Ovary (tissue), 9 donors: ENCODE results near the gene SH3PXD2B. TPM values are rescaled to one million over a fixed set of nuclear protein-coding genes. Genes with fewer than 3 reads are reported as not detected.

ENCODE experiments used
- DNase-seq, 5 donors: peaks; one replicate each; pipeline ENCODE4 v3.0.0-alpha.2; 2019 to 2020
- H3K27ac ChIP-seq, 2 donors: fragments of 200-600 bp; one replicate each; pipeline versions ENCODE4 v1.5.1 to v1.8.0; 2019 to 2022
- H3K27me3 ChIP-seq: fragments of 200-600 bp; one replicate; pipeline ENCODE4 v1.8.0; 2022
- H3K36me3 ChIP-seq: fragments of 200-600 bp; sonication (generic); one replicate; pipeline ENCODE4 v1.5.1; 2019
- H3K4me1 ChIP-seq: one replicate; pipeline ENCODE4 v1.8.1; 2013; ENCODE audit warnings: mild to moderate bottlenecking, moderate library complexity; ENCODE audit not compliant: insufficient read depth
- H3K4me3 ChIP-seq: fragments of 200-600 bp; sonication (generic); one replicate; pipeline ENCODE4 v1.5.1; 2017
- H3K9me3 ChIP-seq, 2 donors: fragments of 200-600 bp in 1 of 2; sonication (generic) in 1 of 2; one replicate each; pipeline versions ENCODE4 v1.5.1 to v1.8.1; 2013 to 2019; ENCODE audit warnings: mild to moderate bottlenecking in 1 of 2, moderate library complexity in 1 of 2
- EP300 ChIP-seq: sonication (generic); formaldehyde crosslinking; IDR thresholded peaks from one replicate; pipeline ENCODE4 v1.6.1; 2017; ENCODE audit warnings: antibody characterized with exemption
- POLR2A ChIP-seq: fragments of 450-650 bp; IDR thresholded peaks from one replicate; pipeline ENCODE4 v1.6.1; 2017; ENCODE audit warnings: antibody characterized with exemption, mild to moderate bottlenecking, moderate library complexity
- WGBS, 3 donors: extraction: QIAGEN DNeasy Blood & Tissue Kit in 1 of 3; methylation state at CpG; one replicate each; pipeline versions ENCODE4 v1.1.5 to v1.1.7; 2013 to 2017; 5-methylcytosine and 5-hydroxymethylcytosine counted together
- intact Hi-C, 4 donors: fragments of 100-400 bp; cut with DNase I; formaldehyde crosslinking; loops; one replicate each; pipeline versions ENCODE4 v1.11.0 to v1.15.1; 2022 to 2023
- polyA plus RNA-seq, 2 donors: library from polyadenylated mRNA; stranded (reverse); fragments of 200-250 nt in 1 of 2; fragments of 350-450 nt in 1 of 2; fragmentation: Illumina TruSeq in 1 of 2; extraction: RNeasy Lipid Tissue Mini Kit (QIAGEN cat#74804) in 1 of 2; gene quantifications; one replicate each; pipeline ENCODE4 v1.2.3, GENCODE V29; 2013 to 2014
- total RNA-seq, 7 donors: library from RNA; depleted of rRNA in 2 of 7; stranded (reverse); fragments of >200 nt in 2 of 7; fragmentation: NEBNext Ultra II Directional in 3 of 7; extraction: Animal tissue kit (Norgen Biotek cat#: 25700) in 3 of 7; gene quantifications; one replicate each; pipeline versions ENCODE4 v1.1.0 to v1.2.4, GENCODE V29; 2016 to 2023
- TF ChIP-seq, protein P1 (sequence below), 3 donors: fragments of 450-650 bp in 2 of 3; fragments of 200-600 bp in 1 of 3; IDR thresholded peaks; one replicate each; pipeline versions ENCODE4 v1.5.1 to v1.8.0; 2016 to 2022; ENCODE audit warnings: antibody characterized with exemption in 3 of 3, mild to moderate bottlenecking in 1 of 3
- donor health status: DM: no; HTN: no; CAD: no; lungs with moderate emphysema.
- donor health status: DM: no; HTN: no; CAD: no.
- donor health status: Bipolar disorder and iron deficiency.
- donor health status: DM: yes; HTN: yes; CAD: no.
- donor health status: DM: no; HTN: no; CAD: no.
- donor health status: DM: yes; HTN: yes; CAD: no.

SH3PXD2B gene
- total and polyA plus RNA-seq, 9 donors = 13.0 to 71.8 (median 49.9) TPM

DNA sequence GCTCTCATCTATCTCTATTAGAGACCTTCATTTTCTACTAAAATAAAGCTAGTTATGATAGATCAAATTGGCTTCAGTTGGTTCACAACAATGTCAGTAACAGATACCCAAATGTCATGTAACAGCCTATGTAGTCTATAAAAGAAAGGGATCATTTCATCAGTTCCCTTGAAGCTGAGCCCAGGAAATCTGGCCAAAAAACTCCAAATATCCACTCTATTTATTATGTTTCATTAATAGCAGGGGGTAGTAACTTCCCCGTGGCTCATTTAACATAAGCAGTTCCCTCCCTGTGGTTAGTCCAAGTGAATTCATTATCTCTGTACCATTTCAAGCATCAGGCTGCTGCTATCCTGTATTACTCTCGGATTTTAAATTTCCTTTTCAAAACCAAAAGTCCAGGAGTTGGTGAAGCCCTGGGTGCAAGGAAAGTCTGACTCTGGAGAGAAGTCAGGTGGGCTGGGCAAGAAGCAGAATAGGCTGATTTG is 66.0 kb downstream of the SH3PXD2B start:
- 42 to 57% (median 49%) methylated on average over 2 of the region's 2 CpGs for WGBS, 3 donors
- intact Hi-C loops = no loop called here

DNA sequence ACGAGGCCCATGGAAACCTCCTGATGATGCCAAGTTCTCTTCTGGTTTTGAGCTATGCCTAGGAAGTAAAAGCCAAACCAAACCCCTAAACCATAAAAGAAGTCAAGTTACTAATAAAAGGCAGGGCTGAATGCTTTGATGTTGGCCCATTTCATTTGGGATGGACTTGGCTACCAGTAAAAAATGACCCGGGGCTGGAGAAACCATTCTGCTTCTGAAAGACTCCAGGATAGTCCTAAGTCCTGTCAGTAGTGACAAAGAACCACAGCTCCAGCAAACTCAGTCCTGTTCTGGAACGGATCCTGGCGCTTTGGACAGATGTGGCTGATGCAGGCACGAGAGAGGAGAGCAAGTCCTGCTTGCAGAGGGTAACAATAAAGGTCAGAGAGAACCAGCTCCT is 68.6 kb downstream of the SH3PXD2B start:
- Histone ChIP-seq H3K9me3 (no peaks in the 10 kb centered on the region), H3K27me3 (no peaks in the 10 kb centered on the region), H3K4me1 (peaks cover 4% of the 10 kb centered on the region), H3K27ac (no peak overlapping the region), H3K4me3 (no peak overlapping the region), H3K36me3 (no peaks in the 10 kb centered on the region)
- DNase-seq = no peak
- intact Hi-C loops = no loop called here
- no peak for TF ChIP-seq POLR2A
- TF ChIP-seq, protein P1, sequence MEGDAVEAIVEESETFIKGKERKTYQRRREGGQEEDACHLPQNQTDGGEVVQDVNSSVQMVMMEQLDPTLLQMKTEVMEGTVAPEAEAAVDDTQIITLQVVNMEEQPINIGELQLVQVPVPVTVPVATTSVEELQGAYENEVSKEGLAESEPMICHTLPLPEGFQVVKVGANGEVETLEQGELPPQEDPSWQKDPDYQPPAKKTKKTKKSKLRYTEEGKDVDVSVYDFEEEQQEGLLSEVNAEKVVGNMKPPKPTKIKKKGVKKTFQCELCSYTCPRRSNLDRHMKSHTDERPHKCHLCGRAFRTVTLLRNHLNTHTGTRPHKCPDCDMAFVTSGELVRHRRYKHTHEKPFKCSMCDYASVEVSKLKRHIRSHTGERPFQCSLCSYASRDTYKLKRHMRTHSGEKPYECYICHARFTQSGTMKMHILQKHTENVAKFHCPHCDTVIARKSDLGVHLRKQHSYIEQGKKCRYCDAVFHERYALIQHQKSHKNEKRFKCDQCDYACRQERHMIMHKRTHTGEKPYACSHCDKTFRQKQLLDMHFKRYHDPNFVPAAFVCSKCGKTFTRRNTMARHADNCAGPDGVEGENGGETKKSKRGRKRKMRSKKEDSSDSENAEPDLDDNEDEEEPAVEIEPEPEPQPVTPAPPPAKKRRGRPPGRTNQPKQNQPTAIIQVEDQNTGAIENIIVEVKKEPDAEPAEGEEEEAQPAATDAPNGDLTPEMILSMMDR (IDR thresholded peaks at IDR 0.05) = no peak
- no peak for TF ChIP-seq EP300
- WGBS, 3 donors = 75 to 79% (median 77%) methylated on average over 5 of the region's 5 CpGs

More for the DNA sequence above, 66.0 kb downstream of the SH3PXD2B start:
- no peak for TF ChIP-seq POLR2A
- TF ChIP-seq, protein P1 (IDR thresholded peaks at IDR 0.05) = no peak
- no peak for TF ChIP-seq EP300
- DNase-seq = no peak
- Histone ChIP-seq H3K27ac (no peak overlapping the region), H3K4me3 (no peak overlapping the region), H3K9me3 (no peaks in the 10 kb centered on the region), H3K27me3 (no peaks in the 10 kb centered on the region), H3K4me1 (no peaks in the 10 kb centered on the region), H3K36me3 (no peaks in the 10 kb centered on the region)

DNA sequence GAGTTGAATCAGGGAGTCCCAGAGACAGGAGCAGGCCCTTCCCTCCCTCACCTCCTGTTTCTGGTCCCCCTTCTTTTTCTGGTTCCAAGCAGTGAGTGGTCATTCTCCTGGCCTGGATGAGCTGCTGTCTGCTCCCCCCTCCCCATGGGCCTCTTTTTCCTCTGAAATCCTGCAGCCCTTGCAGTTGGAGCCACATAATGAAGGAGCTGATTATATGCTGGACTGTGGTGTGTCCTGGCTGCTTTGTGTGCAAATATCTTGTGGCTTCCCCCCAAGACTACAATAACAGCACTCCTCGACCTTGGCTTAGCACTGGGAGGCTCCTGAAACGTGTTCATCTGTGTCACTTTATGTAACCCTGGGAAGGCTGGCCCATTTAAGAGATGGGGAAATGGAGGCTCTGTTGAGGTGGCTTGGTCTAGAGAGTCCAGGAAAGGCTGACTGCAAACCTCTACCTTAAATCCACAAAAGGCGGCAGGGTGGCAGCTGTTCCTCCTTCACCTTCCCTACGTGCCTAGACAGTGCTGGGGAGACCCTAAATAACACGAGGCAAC is 69.2 kb downstream of the SH3PXD2B start:
- Histone ChIP-seq H3K36me3 (no peaks in the 10 kb centered on the region), H3K27me3 (no peaks in the 10 kb centered on the region), H3K27ac (no peak overlapping the region), H3K4me3 (no peak overlapping the region), H3K9me3 (no peaks in the 10 kb centered on the region), H3K4me1 (peaks cover 4% of the 10 kb centered on the region)
- 73 to 76% (median 75%) methylated on average over 5 of the region's 5 CpGs for WGBS, 3 donors
- no peak for TF ChIP-seq EP300
- intact Hi-C loops = no loop called here
- no peak for DNase-seq

DNA sequence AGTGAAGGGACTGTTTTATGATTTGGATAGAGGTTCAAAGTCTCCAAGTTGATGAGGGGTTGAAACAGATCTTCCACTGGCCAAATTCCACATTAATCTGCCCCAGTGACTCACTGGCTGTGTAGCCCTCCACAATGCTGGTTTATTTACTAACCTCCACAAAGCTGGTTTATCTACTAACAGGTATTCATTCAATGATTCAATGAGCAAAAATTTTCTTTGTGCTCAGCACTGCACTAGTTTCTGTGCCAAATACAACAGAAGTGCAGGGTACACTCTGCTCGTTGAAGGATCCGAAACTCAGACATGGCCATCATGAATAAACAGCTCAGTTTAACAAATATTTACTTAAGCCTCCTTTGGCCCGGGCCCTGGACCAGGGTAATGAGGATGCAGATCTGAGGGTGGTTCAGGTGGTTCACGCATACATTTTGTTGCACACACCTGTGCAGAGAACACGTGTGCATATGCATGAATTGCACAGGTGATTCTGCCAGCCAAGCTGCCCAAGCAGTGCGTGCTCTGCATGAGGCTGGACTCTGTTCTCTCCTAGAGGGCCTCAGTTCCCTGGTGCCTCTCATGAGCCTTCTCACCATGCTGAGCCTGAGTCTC is 71.0 kb downstream of the SH3PXD2B start:
- no peaks in the 10 kb centered on the region for H3K9me3 ChIP-seq
- intact Hi-C loops = no loop called here
- peaks cover 4% of the 10 kb centered on the region for H3K4me1 ChIP-seq
- TF ChIP-seq POLR2A (no peak), EP300 (no peak)
- TF ChIP-seq, protein P1 (IDR thresholded peaks at IDR 0.05) = no peak
- H3K4me3 ChIP-seq = no peak overlapping the region
- WGBS, 3 donors = 67 to 69% (median 67%) methylated on average over 6 of the region's 6 CpGs
- H3K27ac ChIP-seq = no peak overlapping the region
- H3K36me3 ChIP-seq = no peaks in the 10 kb centered on the region
- DNase-seq = no peak
- H3K27me3 ChIP-seq = no peaks in the 10 kb centered on the region

DNA sequence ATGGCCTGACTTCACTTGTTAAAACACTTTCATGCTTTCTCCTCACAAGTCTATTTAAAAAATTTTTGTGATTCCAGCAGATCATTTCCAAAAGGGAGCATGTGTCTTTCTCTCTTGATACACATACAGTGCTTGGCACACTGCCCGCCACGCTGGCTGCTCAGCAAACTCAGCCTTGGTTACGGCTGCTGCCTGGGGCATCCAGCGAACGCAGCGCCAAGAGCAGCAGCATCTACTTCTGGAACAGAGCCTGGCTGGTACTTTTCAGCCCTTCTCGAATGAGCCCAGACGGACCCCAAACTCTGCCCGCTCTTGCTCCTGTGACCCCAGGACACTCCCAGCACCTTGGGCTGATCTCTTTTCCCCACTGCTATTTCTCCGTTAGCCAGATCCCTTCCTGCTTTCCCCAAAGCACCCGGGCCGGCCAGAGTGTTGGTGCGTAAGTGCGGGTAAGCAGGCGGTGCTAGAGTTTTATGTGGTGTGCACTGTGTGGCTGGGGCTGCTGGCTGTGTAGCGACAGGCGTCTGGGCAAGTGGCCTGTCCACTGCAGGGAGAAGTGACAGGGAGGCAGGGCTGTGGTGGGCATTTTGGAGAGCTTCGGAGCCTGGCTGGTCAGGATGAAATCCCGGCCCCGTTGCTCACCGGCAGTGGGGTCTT is 73.2 kb downstream of the SH3PXD2B start:
- Histone ChIP-seq H3K27me3 (no peaks in the 10 kb centered on the region), H3K4me3 (no peak overlapping the region)
- TF ChIP-seq, protein P1 (IDR thresholded peaks at IDR 0.05) = no peak
- TF ChIP-seq POLR2A = no peak
- no peak for TF ChIP-seq EP300

More for the DNA sequence above, 73.2 kb downstream of the SH3PXD2B start:
- Histone ChIP-seq H3K4me1 (peaks cover 4% of the 10 kb centered on the region), H3K36me3 (no peaks in the 10 kb centered on the region), H3K27ac (peak overlapping the region in 1 of 2 donors; percentile 37), H3K9me3 (no peaks in the 10 kb centered on the region)
- peak; percentile 76 to 91 (median 79) for DNase-seq
- WGBS, 3 donors = 41 to 56% (median 44%) methylated on average over 19 to 21 of the region's 21 CpGs
- intact Hi-C loops = no loop called here
